H1 (cell line): ENCODE measurements around the gene OSBPL5. TPM values are rescaled to one million over a fixed set of nuclear protein-coding genes. Genes with fewer than 3 reads are reported as not detected.

Source experiments
- CTCF ChIA-PET: fragments of 300-600 bp; sonication (Branson Sonifier 250); formaldehyde crosslinking; loops from one replicate; lab custom pipeline; 2021; ENCODE audit not compliant: partially characterized antibody; lab: Charles Lee
- POLR2A ChIA-PET: fragments of 300-600 bp; sonication (Branson Sonifier 250); formaldehyde crosslinking; loops from one replicate; lab custom pipeline; 2021; ENCODE audit warnings: inconsistent platforms; ENCODE audit not compliant: partially characterized antibody; lab: Charles Lee
- DNase-seq, 2 experiments: peaks; one replicate each; pipeline versions ENCODE4 v3.0.0 to v3.0.0-alpha.2; 2010 to 2022; ENCODE audit warnings: low spot score in 2 of 2, low read depth in 1 of 2, mixed read lengths in 1 of 2
- FAIRE-seq: peaks from 2 replicates; lab custom pipeline; 2011; peaks lifted over from hg19 to GRCh38; lab: Jason Lieb, UNC
- H2AFZ ChIP-seq: 2 replicates; pipeline ENCODE4 v1.8.1; 2012; ENCODE audit warnings: low read length, inconsistent platforms
- H2AK5ac ChIP-seq: 2 replicates; pipeline ENCODE4 v1.6.1; 2013; ENCODE audit warnings: low read depth, low read length
- H2BK120ac ChIP-seq: replicated peaks from 2 replicates; pipeline ENCODE3; 2013; ENCODE audit warnings: low read depth, low read length, inconsistent platforms
- H2BK12ac ChIP-seq: 2 replicates; pipeline ENCODE4 v1.6.1; 2013; ENCODE audit warnings: low read depth, low read length
- H2BK15ac ChIP-seq: 2 replicates; pipeline ENCODE4 v1.6.1; 2013; ENCODE audit warnings: low read length
- H2BK20ac ChIP-seq: 2 replicates; pipeline ENCODE4 v1.6.1; 2013; ENCODE audit warnings: low read length
- H2BK5ac ChIP-seq: 2 replicates; pipeline ENCODE4 v1.6.1; 2013; ENCODE audit warnings: low read depth, low read length
- H3K14ac ChIP-seq: 2 replicates; pipeline ENCODE4 v1.6.1; 2013; ENCODE audit warnings: inconsistent platforms; ENCODE audit not compliant: insufficient read length
- H3K18ac ChIP-seq: 2 replicates; pipeline ENCODE4 v1.6.1; 2013; ENCODE audit warnings: low read length; ENCODE audit errors: extremely low read depth
- H3K23ac ChIP-seq: 2 replicates; pipeline ENCODE4 v1.6.1; 2013; ENCODE audit warnings: inconsistent platforms; ENCODE audit not compliant: insufficient read length
- H3K23me2 ChIP-seq: 2 replicates; pipeline ENCODE4 v1.6.1; 2013; ENCODE audit warnings: low read depth, low read length
- H3K27ac ChIP-seq: 2 replicates; pipeline ENCODE4 v1.6.1; 2011; ENCODE audit warnings: low read depth, low read length, inconsistent platforms
- H3K27me3 ChIP-seq, 4 experiments: replicated peaks in 1 of 4; 1 replicate in 1 of 4; 2 replicates in 3 of 4; pipeline versions ENCODE4 v1.6.1 to v1.8.1; 2011 to 2013; ENCODE audit warnings: low read length in 3 of 4, mild to moderate bottlenecking in 3 of 4, inconsistent platforms in 2 of 4, mixed read lengths in 2 of 4, moderate library complexity in 1 of 4; ENCODE audit not compliant: control insufficient read depth in 3 of 4, insufficient read depth in 3 of 4; ENCODE audit errors: extremely low read depth in 1 of 4
- H3K36me3 ChIP-seq, 4 experiments: 2 replicates each; pipeline versions ENCODE4 v1.6.1 to v1.8.1; 2011 to 2013; ENCODE audit warnings: mild to moderate bottlenecking in 4 of 4, low read length in 3 of 4, moderate library complexity in 2 of 4, control low read depth in 1 of 4, inconsistent platforms in 1 of 4; ENCODE audit not compliant: insufficient read depth in 4 of 4, control insufficient read depth in 2 of 4
- H3K4ac ChIP-seq: replicated peaks from 2 replicates; pipeline ENCODE3; 2013; ENCODE audit warnings: low read length, low read depth, mixed read lengths, inconsistent platforms; ENCODE audit not compliant: insufficient read length
- H3K4me1 ChIP-seq, 4 experiments: replicated peaks in 1 of 4; 1 replicate in 1 of 4; 2 replicates in 3 of 4; pipeline versions ENCODE4 v1.6.1 to v1.8.1; 2011 to 2013; ENCODE audit warnings: low read length in 3 of 4, inconsistent platforms in 2 of 4, mixed read lengths in 1 of 4; ENCODE audit not compliant: insufficient read depth in 4 of 4, control insufficient read depth in 3 of 4
- H3K4me2 ChIP-seq, 2 experiments: 2 replicates each; pipeline versions ENCODE4 v1.6.1 to v1.8.1; 2011 to 2013; ENCODE audit warnings: low read depth in 2 of 2, low read length in 2 of 2, control low read depth in 1 of 2, inconsistent platforms in 1 of 2, mild to moderate bottlenecking in 1 of 2; ENCODE audit not compliant: insufficient read depth in 1 of 2
- H3K4me3 ChIP-seq, 4 experiments: fragments of 200-600, 300-600 bp in 1 of 4; sonication (generic), shearing (Covaris generic), sonication (Bioruptor Twin) in 1 of 4; 2 replicates each; pipeline versions ENCODE4 v1.5.1 to v1.8.1; 2011 to 2016; ENCODE audit warnings: low read length in 4 of 4, low read depth in 3 of 4, control low read depth in 2 of 4, inconsistent platforms in 2 of 4, mild to moderate bottlenecking in 2 of 4, mixed read lengths in 1 of 4, moderate library complexity in 1 of 4; ENCODE audit not compliant: insufficient read depth in 2 of 4; ENCODE audit errors: extremely low read depth in 1 of 4
- H3K56ac ChIP-seq: replicated peaks from 2 replicates; pipeline ENCODE3; 2013; ENCODE audit warnings: low read depth, mild to moderate bottlenecking, mixed read lengths, low read length, inconsistent platforms; ENCODE audit not compliant: insufficient read length
- H3K79me1 ChIP-seq: 2 replicates; pipeline ENCODE4 v1.6.1; 2013; ENCODE audit warnings: low read depth, low read length, control low read depth
- H3K79me2 ChIP-seq, 2 experiments: 2 replicates each; pipeline versions ENCODE4 v1.6.1 to v1.8.1; 2012 to 2013; ENCODE audit warnings: low read length in 2 of 2, mild to moderate bottlenecking in 2 of 2, inconsistent platforms in 1 of 2; ENCODE audit not compliant: insufficient read depth in 2 of 2, control insufficient read depth in 1 of 2
- H3K9ac ChIP-seq, 4 experiments: replicated peaks in 1 of 4; 1 replicate in 1 of 4; 2 replicates in 3 of 4; pipeline versions ENCODE4 v1.6.1 to v1.8.1; 2011 to 2013; ENCODE audit warnings: low read depth in 3 of 4, low read length in 3 of 4, control low read depth in 2 of 4, mild to moderate bottlenecking in 2 of 4, moderate library complexity in 2 of 4, inconsistent platforms in 1 of 4; ENCODE audit errors: extremely low read depth in 1 of 4
- H3K9me3 ChIP-seq, 2 experiments: 2 replicates each; pipeline versions ENCODE4 v1.6.1 to v1.8.1; 2012 to 2013; ENCODE audit warnings: mild to moderate bottlenecking in 2 of 2, moderate library complexity in 2 of 2, control low read depth in 1 of 2, inconsistent platforms in 1 of 2, low read depth in 1 of 2, low read length in 1 of 2, mixed read lengths in 1 of 2; ENCODE audit not compliant: insufficient read depth in 2 of 2
- H4K20me1 ChIP-seq, 2 experiments: replicated peaks in 1 of 2; 2 replicates each; pipeline versions ENCODE3 to v1.8.1; 2011 to 2013; ENCODE audit warnings: inconsistent platforms in 2 of 2, low read length in 2 of 2, mild to moderate bottlenecking in 1 of 2; ENCODE audit not compliant: insufficient read depth in 2 of 2, control insufficient read depth in 1 of 2
- H4K5ac ChIP-seq: 2 replicates; pipeline ENCODE4 v1.6.1; 2013; ENCODE audit warnings: low read length, low read depth, mixed read lengths, inconsistent platforms; ENCODE audit not compliant: insufficient read length
- H4K8ac ChIP-seq: 2 replicates; pipeline ENCODE4 v1.8.0; 2013; ENCODE audit warnings: mild to moderate bottlenecking, moderate library complexity, low read length, inconsistent platforms; ENCODE audit not compliant: insufficient read depth; ENCODE audit errors: extremely low read depth
- H4K91ac ChIP-seq: replicated peaks from 2 replicates; pipeline ENCODE3; 2013; ENCODE audit warnings: low read length, mixed read lengths, inconsistent platforms; ENCODE audit not compliant: insufficient read length
- TAF1 ChIP-seq: IDR thresholded peaks from 2 replicates; pipeline ENCODE4 v1.6.1; 2011; ENCODE audit warnings: mild to moderate bottlenecking, low read depth, low read length
- YY1 ChIP-seq: IDR thresholded peaks from 2 replicates; pipeline ENCODE4 v1.6.1; 2011; ENCODE audit warnings: low read depth, mild to moderate bottlenecking, low read length
- WGBS, 2 experiments: shearing (Covaris generic) in 1 of 2; methylation state at CpG; one replicate each; pipeline versions ENCODE4 v1.1.6 to v1.1.7; 2013 to 2015; ENCODE audit warnings: low lambda C conversion rate in 2 of 2, mixed read lengths in 2 of 2, inconsistent platforms in 1 of 2, low coverage in 1 of 2, missing lambda C conversion rate in 1 of 2; ENCODE audit not compliant: insufficient replicate concordance in 2 of 2, insufficient coverage in 1 of 2, insufficient read length in 1 of 2; ENCODE audit errors: extremely low coverage in 1 of 2, missing lambda C conversion rate in 1 of 2; 5-methylcytosine and 5-hydroxymethylcytosine counted together
- polyA plus RNA-seq, 7 experiments: library from polyadenylated mRNA; depleted of rRNA in 3 of 7; stranded (reverse) in 5 of 7; unstranded in 2 of 7; fragments of >200 nt in 5 of 7; fragments of 200-250 nt in 2 of 7; gene quantifications; 1 replicate in 5 of 7; 2 replicates in 1 of 7; 4 replicates in 1 of 7; pipeline versions ENCODE4 v1.2.1 to v1.2.3, GENCODE V29; 2011 to 2013; ENCODE audit warnings: missing spikeins in 2 of 7, mixed read lengths in 2 of 7
- total RNA-seq: library from RNA; stranded (reverse); fragmentation: NEBNext Ultra II Directional; extraction: Animal tissue kit (Norgen Biotek cat#: 25700); gene quantifications from 2 replicates; pipeline ENCODE4 v1.2.1, GENCODE V29; 2021
- TF ChIP-seq, protein P1 (sequence below): IDR thresholded peaks from 2 replicates; pipeline ENCODE4 v1.6.1; 2012; ENCODE audit warnings: low read length, inconsistent platforms

The OSBPL5 gene
- total and polyA plus RNA-seq, 2 of the 8 experiments (the other 6 are each of a cell fraction or from before 2014, with no cell fraction given), result 3.4 to 9.9 TPM

DNA sequence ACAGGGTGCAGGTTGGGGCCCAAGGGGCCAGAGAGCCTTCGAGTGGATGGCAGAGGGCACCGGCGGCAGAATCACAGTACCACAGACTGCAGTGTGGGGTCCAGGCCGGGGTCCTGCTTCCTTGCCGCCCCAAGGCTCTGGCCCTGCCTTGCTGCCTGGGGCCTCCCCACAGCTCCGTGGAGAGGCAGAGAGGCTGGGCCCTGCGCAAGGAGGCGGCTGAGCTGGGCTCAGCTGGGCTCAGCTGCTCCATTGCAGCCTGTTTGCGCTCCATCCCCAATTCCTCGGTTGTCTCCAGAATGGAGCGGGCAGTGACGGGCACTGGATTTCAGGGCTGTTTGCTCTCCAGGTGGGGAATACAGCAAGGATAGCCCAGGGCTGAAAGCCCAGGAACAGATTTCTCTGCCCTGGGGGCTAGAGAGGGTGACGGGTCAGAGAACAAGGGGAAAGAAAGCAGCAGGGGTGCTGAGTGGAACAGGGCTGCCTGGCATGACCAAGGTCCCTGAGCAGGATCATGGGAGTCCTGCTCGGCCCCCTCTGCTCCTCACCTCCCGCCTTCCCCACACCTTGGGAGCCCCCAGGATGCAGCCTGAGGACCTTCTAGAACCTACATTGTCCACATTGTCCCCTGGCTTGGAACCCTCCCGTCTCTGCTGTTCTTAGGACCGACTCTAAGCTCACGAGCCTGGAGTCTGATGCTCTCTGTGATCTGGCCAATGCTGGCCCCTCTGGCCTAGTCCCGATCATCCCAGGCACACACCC is 34.6 kb upstream of the OSBPL5 start:
- Histone ChIP-seq H2BK120ac (no peak overlapping the region), H3K36me3 (no peaks in the 10 kb centered on the region), H3K23ac (no peak overlapping the region), H3K27me3 (peaks cover 10 to 30% (median 26%) of the 10 kb centered on the region in 4 experiments), H3K23me2 (peaks cover 11% of the 10 kb centered on the region), H3K9me3 (no peaks in the 10 kb centered on the region), H3K4me1 (peaks cover 0 to 4% (median 4%) of the 10 kb centered on the region in 4 experiments; a peak in 5 of 7 replicates), H2AK5ac (no peak overlapping the region), H3K27ac (no peak overlapping the region), H3K18ac (no peak overlapping the region; the same call in 1 of the 2 replicates), H3K14ac (no peak overlapping the region), H2BK12ac (no peak overlapping the region), H2BK5ac (no peak overlapping the region), H4K8ac (no peak overlapping the region), H3K4ac (no peak overlapping the region), H2BK20ac (no peak overlapping the region), H4K5ac (no peak overlapping the region), H3K4me3 (no peak overlapping the region), H3K9ac (no peak overlapping the region), H2AFZ (no peak overlapping the region)
- ChIA-PET CTCF (interaction anchor here (0.8 to 12.0 kb wide), 10 partner anchors 9 to 179 kb away, joined by 3 to 99 read pairs (median 3); no protein-coding TSS in a partner anchor), POLR2A (interaction anchor here (1.2 kb wide), 1 partner anchor 14 kb away, joined by 3 read pairs; no protein-coding TSS in a partner anchor)
- no peak for FAIRE-seq
- 84% methylated on average over 19 of the region's 19 CpGs; no CpG with 5 or more reads in 1 of the 2 experiments for WGBS, 2 experiments
- TF ChIP-seq, protein P1, sequence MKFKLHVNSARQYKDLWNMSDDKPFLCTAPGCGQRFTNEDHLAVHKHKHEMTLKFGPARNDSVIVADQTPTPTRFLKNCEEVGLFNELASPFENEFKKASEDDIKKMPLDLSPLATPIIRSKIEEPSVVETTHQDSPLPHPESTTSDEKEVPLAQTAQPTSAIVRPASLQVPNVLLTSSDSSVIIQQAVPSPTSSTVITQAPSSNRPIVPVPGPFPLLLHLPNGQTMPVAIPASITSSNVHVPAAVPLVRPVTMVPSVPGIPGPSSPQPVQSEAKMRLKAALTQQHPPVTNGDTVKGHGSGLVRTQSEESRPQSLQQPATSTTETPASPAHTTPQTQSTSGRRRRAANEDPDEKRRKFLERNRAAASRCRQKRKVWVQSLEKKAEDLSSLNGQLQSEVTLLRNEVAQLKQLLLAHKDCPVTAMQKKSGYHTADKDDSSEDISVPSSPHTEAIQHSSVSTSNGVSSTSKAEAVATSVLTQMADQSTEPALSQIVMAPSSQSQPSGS, result no peak
- TF ChIP-seq YY1 (no peak), TAF1 (no peak)
- TF ChIP-seq, all 59 proteins: peak for 0
- Histone ChIP-seq H3K4me2 (no peak overlapping the region), H4K91ac (no peak overlapping the region), H2BK15ac (no peak overlapping the region), H3K79me2 (no peaks in the 10 kb centered on the region), H3K56ac (no peak overlapping the region), H4K20me1 (peaks cover 0 to 5% of the 10 kb centered on the region in 2 experiments), H3K79me1 (peaks cover 3% of the 10 kb centered on the region; the same call in 1 of the 2 replicates)
- no peak for DNase-seq
